Naive thymus-derived CD8-positive, alpha-beta T cell (primary cell): ENCODE results near the gene CDC37L1. TPM values are rescaled to one million over a fixed set of nuclear protein-coding genes. Genes with fewer than 3 reads are reported as not detected.
A peak's percentile ranks its signal among the peaks of the same experiment; 100 is the strongest.
"Not testable (repeated sequence)": the region's sequence is repeated elsewhere in the genome, so short reads cannot be mapped to it uniquely, and the experiment has no call there.

Source experiments
- ATAC-seq, 2 donors: fragments of 150-1000 bp; cut with Tn5 transposase in 1 of 2; sonication (Bioruptor Pico), chemical (Tn5 transposase) in 1 of 2; 1 replicate in 1 of 2; 2 replicates in 1 of 2; pipeline ENCODE4 v1.10.0; 2021; ENCODE audit warnings: mild to moderate bottlenecking in 2 of 2, moderate library complexity in 2 of 2
- POLR2A ChIA-PET: fragments of 350-600 bp; sonication (Branson Sonifier 250); formaldehyde crosslinking; loops from one replicate; lab custom pipeline; 2021; ENCODE audit warnings: antibody characterized with exemption; lab: Charles Lee
- DNase-seq, 10 donors: peaks; one replicate each; pipeline versions ENCODE4 v3.0.0 to v3.0.0-alpha.2; 2020 to 2022
- H3K27ac Mint-ChIP-seq, 10 donors: one replicate each; pipeline ENCODE4 v1.8.0; 2020 to 2022; ENCODE audit warnings: mild to moderate bottlenecking in 10 of 10, mixed read lengths in 10 of 10, moderate library complexity in 4 of 10, inconsistent platforms in 1 of 10
- H3K27me3 Mint-ChIP-seq, 5 donors: one replicate each; pipeline ENCODE4 v1.8.0; 2021 to 2022; ENCODE audit warnings: mixed read lengths in 5 of 5
- H3K36me3 Mint-ChIP-seq, 3 donors: one replicate each; pipeline ENCODE4 v1.8.0; 2020 to 2022; ENCODE audit warnings: mixed read lengths in 3 of 3, mild to moderate bottlenecking in 2 of 3, inconsistent platforms in 1 of 3
- H3K4me1 Mint-ChIP-seq, 4 donors: one replicate each; pipeline ENCODE4 v1.8.0; 2021 to 2022; ENCODE audit warnings: mixed read lengths in 4 of 4
- H3K4me3 Mint-ChIP-seq, 10 donors: one replicate each; pipeline ENCODE4 v1.8.0; 2020 to 2022; ENCODE audit warnings: mild to moderate bottlenecking in 10 of 10, mixed read lengths in 10 of 10, moderate library complexity in 6 of 10, inconsistent platforms in 1 of 10
- H3K9me3 Mint-ChIP-seq, 9 donors: one replicate each; pipeline ENCODE4 v1.8.0; 2020 to 2022; ENCODE audit warnings: mixed read lengths in 9 of 9, mild to moderate bottlenecking in 3 of 9, inconsistent platforms in 1 of 9, moderate library complexity in 1 of 9
- polyA plus RNA-seq, 3 donors: library from polyadenylated mRNA; unstranded; fragments of 300-500 nt; fragmentation: Illumina TruSeq; gene quantifications; one replicate each; pipeline ENCODE4 v1.2.3, GENCODE V29; 2021
- total RNA-seq, 8 experiments: library from RNA in 2 of 8; stranded (reverse) in 2 of 8; gene quantifications; one replicate each; pipeline ENCODE4 v1.2.3 and lab custom pipeline; 2021 to 2026

Gene CDC37L1
- total RNA-seq: 10 to 100 TPM; 28.7 to 29.5 TPM
- 10 to 100 TPM; 18.5 to 19.2 (median 19.1) TPM for polyA plus RNA-seq
- total RNA-seq (lab: John Stamatoyannopoulos, UW): 28.1 to 37.4 (median 34.2) reads per million in 6 experiments

DNA sequence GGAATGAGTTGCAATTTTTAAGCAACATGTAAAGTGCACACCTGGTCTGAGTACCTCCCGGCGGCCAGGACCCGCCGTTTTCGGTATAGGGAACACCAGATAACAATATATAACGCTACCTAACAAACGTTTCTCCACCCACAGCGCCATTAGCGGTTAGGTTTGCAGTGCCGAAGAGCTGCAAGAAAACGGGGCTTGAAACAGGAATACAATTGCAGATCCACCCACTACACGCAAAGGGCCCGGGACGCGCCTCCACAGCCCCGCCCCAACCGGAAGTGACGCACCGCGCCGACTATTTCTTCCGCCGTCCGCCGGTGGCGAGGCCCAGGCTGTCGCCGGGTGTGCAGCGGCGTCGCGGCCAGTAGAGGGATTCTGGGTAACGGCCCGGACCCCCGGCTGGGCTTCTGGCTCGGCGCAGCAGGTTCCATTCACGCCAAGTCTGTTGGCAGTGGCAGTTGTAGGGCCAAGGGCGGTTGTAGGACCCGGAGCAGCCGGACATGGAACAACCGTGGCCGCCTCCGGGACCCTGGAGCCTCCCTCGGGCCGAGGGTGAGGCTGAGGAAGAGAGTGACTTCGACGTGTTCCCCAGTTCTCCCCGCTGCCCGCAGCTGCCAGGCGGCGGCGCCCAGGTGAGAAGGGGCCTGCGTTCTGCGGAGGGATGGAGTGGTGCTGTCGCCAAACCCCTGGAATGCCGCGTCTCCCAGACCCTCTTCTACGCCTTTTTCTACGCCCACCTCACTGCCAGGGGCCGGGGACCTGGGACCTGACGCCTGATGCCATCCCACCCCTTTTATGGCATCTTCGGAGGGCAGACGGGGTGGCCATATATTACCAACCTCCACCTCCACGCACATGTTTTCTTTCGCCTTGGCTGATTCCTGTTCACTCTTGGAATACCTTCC, at the start of gene CDC37L1:
Gene CDC37L1, plus strand, starts transcription at position 302 of the 905 bp plus-strand sequence. Its CDS starts 199 bp downstream, at position 501.
- peak; percentile 90 to 93 for ATAC-seq
- Mint-ChIP-seq H3K9me3 (no peaks in the 10 kb centered on the region), H3K4me1 (peaks cover 12 to 13% (median 12%) of the 10 kb centered on the region in 4 donors), H3K36me3 (peaks cover 5 to 10% (median 6%) of the 10 kb centered on the region in 3 donors), H3K4me3 (no peak within 1 kb of the TSS), H3K27me3 (peaks cover 0 to 5% (median 0%) of the 10 kb centered on the region in 5 donors), H3K27ac (no peak within 1 kb of the TSS)
- POLR2A ChIA-PET: interaction anchor here (0.6 to 9.4 kb wide), 25 partner anchors 10 to 1156 kb away, joined by 3 to 142 read pairs (median 4); partner anchors contain the start of genes AK3, JAK2, PLPP6 and RCL1
- peak; percentile 96 to 100 (median 99) for DNase-seq

DNA sequence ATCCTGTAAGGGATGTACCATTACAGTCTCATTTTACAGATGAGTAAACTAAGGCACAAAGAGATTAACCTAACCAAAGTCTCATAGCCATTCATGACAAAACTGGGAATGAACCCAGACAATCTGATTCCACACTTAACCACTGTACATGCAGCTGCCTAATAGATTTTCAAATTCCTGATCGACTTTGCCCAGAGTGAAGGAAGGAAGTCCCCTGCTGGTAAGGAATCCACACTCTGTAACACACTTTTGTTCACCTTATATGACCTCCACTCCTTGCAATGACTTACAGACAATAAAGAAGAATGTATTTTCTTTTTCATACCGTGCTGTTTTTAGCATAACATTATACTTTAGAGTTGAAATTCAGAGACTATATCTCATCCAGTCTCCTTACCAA, 48.5 kb upstream of the CDC37L1 start:
- H3K36me3 Mint-ChIP-seq: peaks cover 0 to 17% (median 0%) of the 10 kb centered on the region in 3 donors
- peaks cover 0 to 8% (median 7%) of the 10 kb centered on the region in 4 donors for H3K4me1 Mint-ChIP-seq
- H3K9me3 Mint-ChIP-seq: no peaks in the 10 kb centered on the region
- no peak overlapping the region for H3K4me3 Mint-ChIP-seq
- DNase-seq (no peak), ATAC-seq (no peak)
- peak overlapping the region in 2 of 10 donors; percentile 39 to 45 for H3K27ac Mint-ChIP-seq
- no peaks in the 10 kb centered on the region for H3K27me3 Mint-ChIP-seq
- POLR2A ChIA-PET: no interaction called here

DNA sequence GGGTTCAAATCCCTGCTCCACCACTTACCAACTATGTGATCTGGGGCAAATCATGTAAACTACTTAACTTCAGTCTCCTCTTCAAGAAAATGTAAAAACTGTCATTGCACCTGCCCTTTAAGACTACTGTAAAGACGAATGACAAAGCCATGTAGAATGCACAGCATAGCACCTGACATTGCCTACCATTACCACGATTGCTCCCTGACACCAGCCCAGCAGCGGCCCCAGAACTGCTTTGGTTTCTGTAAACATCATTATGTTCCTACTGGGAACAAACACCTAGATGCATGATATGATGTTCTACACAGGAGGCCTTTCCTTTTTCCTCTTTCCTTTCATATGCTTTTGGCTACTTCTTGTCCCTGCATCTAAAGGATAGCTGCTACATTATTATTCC, 40.4 kb upstream of the CDC37L1 start:
- peaks cover 5 to 15% (median 9%) of the 10 kb centered on the region in 4 donors for H3K4me1 Mint-ChIP-seq
- H3K4me3 Mint-ChIP-seq: no peak overlapping the region
- peaks cover 0 to 5% (median 0%) of the 10 kb centered on the region in 5 donors for H3K27me3 Mint-ChIP-seq
- no peaks in the 10 kb centered on the region for H3K9me3 Mint-ChIP-seq
- ATAC-seq: no peak
- H3K36me3 Mint-ChIP-seq: no peaks in the 10 kb centered on the region
- no peak for DNase-seq
- H3K27ac Mint-ChIP-seq: peak overlapping the region in 4 of 10 donors; percentile 25 to 61 (median 38)
- POLR2A ChIA-PET: no interaction called here

DNA sequence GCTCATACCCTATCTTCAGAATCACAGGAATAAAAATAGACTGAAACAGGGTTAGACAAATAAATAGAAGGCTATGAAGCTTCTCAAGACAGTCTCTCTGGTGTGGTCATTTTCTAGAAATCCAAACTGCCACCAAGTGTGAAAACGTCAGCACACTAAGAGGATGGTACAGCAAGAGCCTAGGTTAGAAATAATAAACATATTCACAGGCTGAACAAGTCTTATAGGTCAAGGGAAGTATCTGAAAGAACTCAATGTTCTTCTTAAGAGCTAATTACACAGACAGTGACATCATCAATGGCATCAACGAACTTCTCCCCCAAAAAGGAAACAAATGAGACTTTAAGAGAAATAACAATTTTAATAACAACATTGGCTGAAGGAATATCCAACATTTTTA, 39.9 kb upstream of the CDC37L1 start:
- DNase-seq: no peak
- Mint-ChIP-seq H3K27me3 (peaks cover 0 to 5% (median 0%) of the 10 kb centered on the region in 5 donors), H3K4me3 (no peak overlapping the region), H3K36me3 (no peaks in the 10 kb centered on the region), H3K27ac (peak overlapping the region in 4 of 10 donors; percentile 22 to 66 (median 49)), H3K9me3 (no peaks in the 10 kb centered on the region), H3K4me1 (peaks cover 6 to 15% (median 10%) of the 10 kb centered on the region in 4 donors)
- peak in 1 of 2 donors; percentile 45 for ATAC-seq
- POLR2A ChIA-PET: interaction anchor here (0.6 kb wide), 1 partner anchor 82 kb away, joined by 3 read pairs; no protein-coding TSS in a partner anchor

DNA sequence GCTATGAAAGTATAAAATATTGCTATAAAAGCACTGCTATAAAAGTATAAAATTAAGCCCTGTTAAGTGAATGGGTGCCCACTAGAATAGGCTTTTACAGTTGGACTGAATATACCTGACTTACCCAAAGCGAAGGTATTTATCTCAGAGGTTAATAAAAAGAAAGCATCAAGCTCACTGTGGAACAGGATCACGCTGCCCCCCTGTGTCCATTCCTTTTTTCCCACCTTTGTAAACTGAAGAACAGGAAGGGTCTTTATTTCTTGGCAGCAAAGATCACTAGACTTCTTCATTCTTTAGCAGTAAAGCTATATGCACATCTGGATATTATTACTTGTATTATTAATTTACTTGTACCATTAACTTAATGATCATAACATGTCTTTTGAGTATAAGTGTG, 39.3 kb upstream of the CDC37L1 start:
- H3K27me3 Mint-ChIP-seq: peaks cover 0 to 5% (median 0%) of the 10 kb centered on the region in 5 donors
- DNase-seq: peak; percentile 33 to 78 (median 58)
- POLR2A ChIA-PET: interaction anchor here (0.6 to 0.9 kb wide), 5 partner anchors 34 to 257 kb away, joined by 3 read pairs; partner anchors contain the start of gene CDC37L1
- H3K4me1 Mint-ChIP-seq: peaks cover 6 to 18% (median 14%) of the 10 kb centered on the region in 4 donors
- ATAC-seq: peak; percentile 71 to 76
- H3K9me3 Mint-ChIP-seq: no peaks in the 10 kb centered on the region
- peaks cover 0 to 2% (median 0%) of the 10 kb centered on the region in 3 donors for H3K36me3 Mint-ChIP-seq
- no peak overlapping the region for H3K4me3 Mint-ChIP-seq
- H3K27ac Mint-ChIP-seq: peak overlapping the region in 2 of 10 donors; percentile 30 to 37

DNA sequence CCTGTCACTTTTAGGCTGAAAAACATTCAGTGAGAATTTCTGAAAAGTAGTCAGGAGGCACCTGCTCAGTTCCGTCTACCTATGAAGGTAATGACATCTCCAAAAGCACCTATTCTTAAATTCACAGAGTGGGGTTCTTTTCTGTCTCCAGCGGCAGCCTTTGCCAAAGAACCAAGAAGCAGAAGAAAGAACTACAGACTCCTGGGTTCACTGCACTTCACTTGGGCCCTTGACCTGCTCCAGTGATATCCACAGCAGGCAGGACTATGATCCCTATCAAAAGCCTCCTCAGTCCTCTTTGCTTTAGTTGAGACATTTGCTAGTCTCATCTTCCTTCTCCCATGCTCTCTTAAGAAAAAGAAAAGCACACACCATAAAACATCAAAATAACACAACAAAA, 37.0 kb upstream of the CDC37L1 start:
- Mint-ChIP-seq H3K9me3 (no peaks in the 10 kb centered on the region), H3K4me3 (no peak overlapping the region), H3K27ac (peak overlapping the region in 2 of 10 donors; percentile 8 to 60), H3K27me3 (peaks cover 0 to 2% (median 0%) of the 10 kb centered on the region in 5 donors), H3K36me3 (peaks cover 0 to 2% (median 0%) of the 10 kb centered on the region in 3 donors), H3K4me1 (peaks cover 6 to 18% (median 11%) of the 10 kb centered on the region in 4 donors)
- DNase-seq (no peak), ATAC-seq (no peak)
- POLR2A ChIA-PET: no interaction called here

DNA sequence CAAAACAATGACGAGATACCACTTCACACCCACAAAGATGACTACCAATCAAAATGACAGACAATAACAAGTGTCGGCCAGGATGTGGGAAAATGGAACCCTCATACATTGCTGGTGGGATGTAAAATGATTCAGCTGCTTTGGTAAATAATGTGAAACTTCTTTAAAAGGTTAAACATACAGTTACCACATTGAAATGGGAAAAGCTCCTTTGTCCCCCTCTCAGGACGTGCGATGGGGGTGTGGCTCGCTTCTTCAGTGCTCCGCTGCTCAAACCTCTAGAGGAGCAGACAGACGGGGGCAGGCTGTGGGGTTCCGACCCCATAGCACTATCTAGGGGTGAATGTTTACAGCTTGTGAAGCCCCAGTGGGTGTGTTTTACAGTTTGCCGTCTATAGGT, 25.3 kb upstream of the CDC37L1 start:
- Mint-ChIP-seq H3K36me3 (peaks cover 5 to 17% (median 13%) of the 10 kb centered on the region in 3 donors), H3K4me1 (peaks cover 0 to 13% (median 4%) of the 10 kb centered on the region in 4 donors), H3K9me3 (no peaks in the 10 kb centered on the region), H3K27ac (peak overlapping the region in 1 of 10 donors; percentile 11), H3K27me3 (peaks cover 0 to 8% (median 0%) of the 10 kb centered on the region in 5 donors), H3K4me3 (peak overlapping the region in 2 of 10 donors; percentile 29 to 71)
- no peak for DNase-seq
- POLR2A ChIA-PET: interaction anchor here (0.7 kb wide), 1 partner anchor 25 kb away, joined by 3 read pairs; the partner anchor contains the start of gene CDC37L1
- no peak for ATAC-seq

DNA sequence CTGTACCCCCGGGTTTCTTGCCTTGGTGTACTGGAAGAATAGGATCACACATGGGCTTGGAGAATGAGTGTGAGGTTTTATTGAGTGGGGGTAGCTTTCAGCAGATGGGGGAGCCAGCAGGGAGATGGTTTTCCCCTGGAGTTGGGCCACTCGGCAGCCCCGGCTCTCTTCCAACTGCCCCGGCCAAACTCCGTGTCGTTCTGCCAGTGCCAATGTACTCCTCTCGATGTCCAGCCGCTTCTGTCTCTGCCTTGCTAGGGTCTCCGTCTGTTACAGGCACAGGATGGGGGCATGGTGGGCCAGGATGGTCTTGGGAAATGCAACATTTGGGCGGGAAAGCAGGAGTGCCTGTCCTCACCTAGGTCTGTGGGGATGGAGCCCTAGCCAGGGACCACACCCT, 24.8 kb upstream of the CDC37L1 start:
- Mint-ChIP-seq H3K4me3 (peak overlapping the region in 1 of 10 donors; percentile 71), H3K9me3 (no peaks in the 10 kb centered on the region), H3K27ac (peak overlapping the region in 2 of 10 donors; percentile 7 to 11), H3K4me1 (peaks cover 0 to 15% (median 4%) of the 10 kb centered on the region in 4 donors), H3K27me3 (peaks cover 0 to 10% (median 0%) of the 10 kb centered on the region in 5 donors), H3K36me3 (peaks cover 5 to 17% (median 11%) of the 10 kb centered on the region in 3 donors)
- POLR2A ChIA-PET: no interaction called here
- DNase-seq (no peak), ATAC-seq (no peak)

DNA sequence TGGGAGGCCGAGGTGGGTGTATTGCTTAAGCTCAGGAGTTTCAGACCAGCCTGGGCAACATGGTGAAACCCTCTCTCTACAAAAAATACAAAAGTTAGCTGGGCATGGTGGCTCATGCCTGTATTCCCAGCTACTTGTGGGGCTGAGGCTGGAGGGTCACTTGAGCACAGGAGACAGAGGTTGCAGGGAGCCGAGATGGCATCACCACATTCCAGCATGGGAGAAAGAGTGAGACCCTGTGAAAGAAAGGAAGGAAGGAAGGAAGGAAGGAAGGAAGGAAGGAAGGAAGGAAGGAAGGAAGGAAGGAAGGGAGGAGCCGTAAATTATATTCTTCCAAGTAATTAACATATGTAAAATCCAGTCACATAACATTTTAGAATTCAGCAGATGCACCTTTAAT, 23.2 kb upstream of the CDC37L1 start:
- ATAC-seq, H3K4me3 Mint-ChIP-seq, DNase-seq, H3K9me3 Mint-ChIP-seq, POLR2A ChIA-PET, H3K27me3 Mint-ChIP-seq: not testable (repeated sequence)
- H3K4me1 Mint-ChIP-seq: peaks cover 0 to 28% (median 8%) of the 10 kb centered on the region in 4 donors
- H3K27ac Mint-ChIP-seq: peak overlapping the region in 2 of 10 donors; percentile 24 to 45
- peaks cover 5 to 17% (median 13%) of the 10 kb centered on the region in 3 donors for H3K36me3 Mint-ChIP-seq

DNA sequence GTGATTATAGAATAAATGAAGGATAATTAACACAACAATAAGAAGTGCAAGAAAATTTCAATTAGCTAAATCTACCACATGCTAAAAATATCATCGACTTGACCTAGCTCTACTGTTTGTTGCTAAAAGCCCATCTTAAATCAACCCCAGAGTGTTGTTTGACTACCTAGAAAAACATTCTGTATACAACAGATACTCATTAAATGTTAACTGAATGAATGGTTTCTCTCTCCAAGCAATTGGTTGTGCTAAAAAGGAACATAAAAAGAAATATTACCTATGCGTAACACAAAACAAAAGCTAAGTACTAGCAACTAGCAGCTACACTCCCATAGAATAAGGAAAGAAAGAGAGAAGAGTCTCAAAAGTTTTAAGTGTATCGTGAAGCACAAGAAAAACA, 22.7 kb upstream of the CDC37L1 start:
- no peak overlapping the region for H3K4me3 Mint-ChIP-seq
- POLR2A ChIA-PET: interaction anchor here (0.6 kb wide), 1 partner anchor 1176 kb away, joined by 4 read pairs; no protein-coding TSS in a partner anchor
- H3K27me3 Mint-ChIP-seq: peaks cover 0 to 6% (median 0%) of the 10 kb centered on the region in 5 donors
- peaks cover 4 to 32% (median 11%) of the 10 kb centered on the region in 4 donors for H3K4me1 Mint-ChIP-seq
- no peaks in the 10 kb centered on the region for H3K9me3 Mint-ChIP-seq
- ATAC-seq: no peak
- DNase-seq: no peak
- H3K27ac Mint-ChIP-seq: peak overlapping the region in 1 of 10 donors; percentile 45
- peaks cover 5 to 17% (median 13%) of the 10 kb centered on the region in 3 donors for H3K36me3 Mint-ChIP-seq

DNA sequence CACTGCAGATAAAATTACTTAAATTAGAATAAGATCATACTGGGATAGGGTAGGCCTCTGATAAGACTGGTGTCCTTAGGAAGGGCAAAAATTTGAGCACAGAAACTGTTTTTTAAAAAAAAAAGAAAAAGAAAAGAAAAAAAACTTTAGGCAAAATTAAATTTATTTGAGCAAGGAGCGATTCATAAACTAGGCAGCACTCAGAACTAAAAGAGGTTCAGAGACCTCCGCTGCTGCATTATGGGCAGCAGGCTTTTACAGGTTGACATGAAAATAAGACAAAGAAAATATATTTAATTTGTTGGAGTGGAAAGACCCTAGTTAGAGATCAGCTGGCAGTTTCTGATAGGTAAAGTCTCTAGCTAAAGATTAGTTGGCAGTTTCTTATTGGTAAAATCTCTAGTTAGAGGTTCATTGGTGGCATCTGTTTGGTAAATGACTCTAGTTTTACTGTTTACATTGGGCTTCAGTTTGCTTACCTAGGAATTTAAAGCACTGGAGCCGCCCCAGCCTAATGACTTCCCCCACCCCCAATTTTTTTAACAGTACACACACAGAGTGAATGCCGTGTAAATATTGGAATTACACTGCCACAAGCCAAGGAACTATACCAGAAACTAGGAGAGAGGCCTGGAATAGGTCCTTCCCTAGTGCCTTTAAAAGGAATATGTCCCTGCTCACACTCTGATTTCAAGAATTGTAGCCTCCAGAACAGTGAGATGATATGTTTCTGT, 21.8 kb upstream of the CDC37L1 start:
- H3K36me3 Mint-ChIP-seq: peaks cover 5 to 17% (median 13%) of the 10 kb centered on the region in 3 donors
- peaks cover 0 to 6% (median 0%) of the 10 kb centered on the region in 5 donors for H3K27me3 Mint-ChIP-seq
- DNase-seq (no peak), ATAC-seq (no peak)
- H3K9me3 Mint-ChIP-seq: no peaks in the 10 kb centered on the region
- no peak overlapping the region for H3K4me3 Mint-ChIP-seq
- POLR2A ChIA-PET: no interaction called here
- H3K27ac Mint-ChIP-seq: no peak overlapping the region
- peaks cover 9 to 36% (median 16%) of the 10 kb centered on the region in 4 donors for H3K4me1 Mint-ChIP-seq
